ENCODE data around the gene MAOB. TPM values are rescaled to one million over a fixed set of nuclear protein-coding genes. Genes with fewer than 3 reads are reported as not detected.

MAOB gene
- total and polyA plus RNA-seq, 9 of the 15 experiments (the other 6 are each of a cell fraction or from before 2014, with no cell fraction given) = 0.05 to 0.09 TPM; not detected in 7

DNA sequence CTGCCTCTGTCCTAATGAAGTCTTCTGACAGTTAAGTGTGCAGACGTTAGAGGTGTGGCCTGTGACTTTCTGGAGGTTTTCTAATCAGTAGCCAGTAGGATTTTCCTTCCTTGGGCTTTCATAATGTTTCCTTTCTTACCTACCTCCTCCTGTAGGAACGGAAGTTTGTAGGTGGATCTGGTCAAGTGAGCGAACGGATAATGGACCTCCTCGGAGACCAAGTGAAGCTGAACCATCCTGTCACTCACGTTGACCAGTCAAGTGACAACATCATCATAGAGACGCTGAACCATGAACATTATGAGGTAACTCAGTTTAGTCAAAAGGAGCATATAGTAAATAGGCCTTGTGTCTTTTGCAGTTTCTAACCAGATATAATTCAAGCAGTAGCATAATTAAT is 151.2 kb downstream of the MAOB start:
- H3K79me2 ChIP-seq (ENCODE audit: control insufficient read depth, insufficient read depth, low read length) = no peaks in the 10 kb centered on the region
- no peak overlapping the region for H3K9ac ChIP-seq (ENCODE audit: insufficient read depth in 1 of 2, low read depth in 2 of 2, low read length in 2 of 2)
- in situ Hi-C loops (cut with MboI) (no loop called here), intact Hi-C loops (cut with micrococcal nuclease) (no loop called here)
- H4K20me1 ChIP-seq (replicated peaks; ENCODE audit: control insufficient read depth, insufficient read depth, low read length) = no peaks in the 10 kb centered on the region
- DNase-seq (ENCODE audit: extremely low read depth in 1 of 4, low spot score in 3 of 4) (no peak), FAIRE-seq (no peak), ATAC-seq (no peak)
- H3K4me1 ChIP-seq (replicated peaks in 1 of 2; ENCODE audit: control insufficient read depth in 2 of 2, insufficient read depth in 2 of 2, low read length in 2 of 2) = no peaks in the 10 kb centered on the region
- H3K4me2 ChIP-seq (ENCODE audit: insufficient read depth, low read length) = no peak overlapping the region
- H3K9me1 ChIP-seq (ENCODE audit: control insufficient read depth, insufficient read depth, low read length) = no peaks in the 10 kb centered on the region
- H3K4me3 ChIP-seq = no peak overlapping the region
- ChIA-PET CTCF (ENCODE audit: low intra/inter-chr PET ratio) (no interaction called here), POLR2A (no interaction called here)
- H2AFZ ChIP-seq (ENCODE audit: low read depth, low read length) = no peak overlapping the region
- H3K27me3 ChIP-seq (ENCODE audit: control insufficient read depth in 2 of 2, insufficient read depth in 2 of 2, low read length in 2 of 2) = no peaks in the 10 kb centered on the region
- H3K9me3 ChIP-seq (replicated peaks; ENCODE audit: control insufficient read depth, insufficient read depth, low read depth, low read length) = no peaks in the 10 kb centered on the region
- no TSS peak for BruUV-seq (replicated peaks)
- H3K27ac ChIP-seq (ENCODE audit: extremely low read depth, low read depth, low read length) = no peak overlapping the region
- WGBS (ENCODE audit: insufficient coverage, low coverage, missing lambda C conversion rate) = 5% methylated on average over 7 of the region's 7 CpGs
- no peaks in the 10 kb centered on the region for H3K36me3 ChIP-seq (ENCODE audit: control insufficient read depth, insufficient read depth, low read length)
- TF ChIP-seq, protein P1, sequence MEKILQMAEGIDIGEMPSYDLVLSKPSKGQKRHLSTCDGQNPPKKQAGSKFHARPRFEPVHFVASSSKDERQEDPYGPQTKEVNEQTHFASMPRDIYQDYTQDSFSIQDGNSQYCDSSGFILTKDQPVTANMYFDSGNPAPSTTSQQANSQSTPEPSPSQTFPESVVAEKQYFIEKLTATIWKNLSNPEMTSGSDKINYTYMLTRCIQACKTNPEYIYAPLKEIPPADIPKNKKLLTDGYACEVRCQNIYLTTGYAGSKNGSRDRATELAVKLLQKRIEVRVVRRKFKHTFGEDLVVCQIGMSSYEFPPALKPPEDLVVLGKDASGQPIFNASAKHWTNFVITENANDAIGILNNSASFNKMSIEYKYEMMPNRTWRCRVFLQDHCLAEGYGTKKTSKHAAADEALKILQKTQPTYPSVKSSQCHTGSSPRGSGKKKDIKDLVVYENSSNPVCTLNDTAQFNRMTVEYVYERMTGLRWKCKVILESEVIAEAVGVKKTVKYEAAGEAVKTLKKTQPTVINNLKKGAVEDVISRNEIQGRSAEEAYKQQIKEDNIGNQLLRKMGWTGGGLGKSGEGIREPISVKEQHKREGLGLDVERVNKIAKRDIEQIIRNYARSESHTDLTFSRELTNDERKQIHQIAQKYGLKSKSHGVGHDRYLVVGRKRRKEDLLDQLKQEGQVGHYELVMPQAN (IDR thresholded peaks at IDR 0.05; ENCODE audit: borderline replicate concordance) = no peak
- TF ChIP-seq ZBTB1 (CRISPR knock-in tag; IDR thresholded peaks at IDR 0.05; ENCODE audit: borderline replicate concordance, low read depth) (no peak), E2F3 (CRISPR knock-in tag; IDR thresholded peaks at IDR 0.05) (no peak), RUNX1 (IDR thresholded peaks at IDR 0.05; ENCODE audit: low read depth) (no peak), ELF4 (CRISPR knock-in tag; IDR thresholded peaks at IDR 0.05) (no peak), SIN3B (IDR thresholded peaks at IDR 0.05; ENCODE audit: low read depth) (no peak), FOS (IDR thresholded peaks at IDR 0.05; ENCODE audit: extremely low read depth, insufficient read length) (no peak), KAT8 (IDR thresholded peaks at IDR 0.05; ENCODE audit: low read depth) (no peak), CBX5 (IDR thresholded peaks at IDR 0.05; ENCODE audit: borderline replicate concordance, low read depth) (no peak), PRMT5 (CRISPR knock-in tag; IDR thresholded peaks at IDR 0.05) (no peak), RBM25 (IDR thresholded peaks at IDR 0.05; ENCODE audit: low read depth, low read length, severe bottlenecking) (no peak), KDM2B (CRISPR knock-in tag; IDR thresholded peaks at IDR 0.05) (no peak), SAFB (IDR thresholded peaks at IDR 0.05; ENCODE audit: borderline replicate concordance, low read depth, low read length) (no peak), RBM14 (IDR thresholded peaks at IDR 0.05; ENCODE audit: borderline replicate concordance, insufficient read depth, low read depth, low read length) (no peak)
- TF ChIP-seq, protein P2, sequence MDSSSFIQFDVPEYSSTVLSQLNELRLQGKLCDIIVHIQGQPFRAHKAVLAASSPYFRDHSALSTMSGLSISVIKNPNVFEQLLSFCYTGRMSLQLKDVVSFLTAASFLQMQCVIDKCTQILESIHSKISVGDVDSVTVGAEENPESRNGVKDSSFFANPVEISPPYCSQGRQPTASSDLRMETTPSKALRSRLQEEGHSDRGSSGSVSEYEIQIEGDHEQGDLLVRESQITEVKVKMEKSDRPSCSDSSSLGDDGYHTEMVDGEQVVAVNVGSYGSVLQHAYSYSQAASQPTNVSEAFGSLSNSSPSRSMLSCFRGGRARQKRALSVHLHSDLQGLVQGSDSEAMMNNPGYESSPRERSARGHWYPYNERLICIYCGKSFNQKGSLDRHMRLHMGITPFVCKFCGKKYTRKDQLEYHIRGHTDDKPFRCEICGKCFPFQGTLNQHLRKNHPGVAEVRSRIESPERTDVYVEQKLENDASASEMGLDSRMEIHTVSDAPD (CRISPR knock-in tag; IDR thresholded peaks at IDR 0.05) = no peak
- TF ChIP-seq, protein P3, sequence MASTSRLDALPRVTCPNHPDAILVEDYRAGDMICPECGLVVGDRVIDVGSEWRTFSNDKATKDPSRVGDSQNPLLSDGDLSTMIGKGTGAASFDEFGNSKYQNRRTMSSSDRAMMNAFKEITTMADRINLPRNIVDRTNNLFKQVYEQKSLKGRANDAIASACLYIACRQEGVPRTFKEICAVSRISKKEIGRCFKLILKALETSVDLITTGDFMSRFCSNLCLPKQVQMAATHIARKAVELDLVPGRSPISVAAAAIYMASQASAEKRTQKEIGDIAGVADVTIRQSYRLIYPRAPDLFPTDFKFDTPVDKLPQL (IDR thresholded peaks at IDR 0.05; ENCODE audit: extremely low read depth, insufficient read length) = no peak
- TF ChIP-seq, protein P4, sequence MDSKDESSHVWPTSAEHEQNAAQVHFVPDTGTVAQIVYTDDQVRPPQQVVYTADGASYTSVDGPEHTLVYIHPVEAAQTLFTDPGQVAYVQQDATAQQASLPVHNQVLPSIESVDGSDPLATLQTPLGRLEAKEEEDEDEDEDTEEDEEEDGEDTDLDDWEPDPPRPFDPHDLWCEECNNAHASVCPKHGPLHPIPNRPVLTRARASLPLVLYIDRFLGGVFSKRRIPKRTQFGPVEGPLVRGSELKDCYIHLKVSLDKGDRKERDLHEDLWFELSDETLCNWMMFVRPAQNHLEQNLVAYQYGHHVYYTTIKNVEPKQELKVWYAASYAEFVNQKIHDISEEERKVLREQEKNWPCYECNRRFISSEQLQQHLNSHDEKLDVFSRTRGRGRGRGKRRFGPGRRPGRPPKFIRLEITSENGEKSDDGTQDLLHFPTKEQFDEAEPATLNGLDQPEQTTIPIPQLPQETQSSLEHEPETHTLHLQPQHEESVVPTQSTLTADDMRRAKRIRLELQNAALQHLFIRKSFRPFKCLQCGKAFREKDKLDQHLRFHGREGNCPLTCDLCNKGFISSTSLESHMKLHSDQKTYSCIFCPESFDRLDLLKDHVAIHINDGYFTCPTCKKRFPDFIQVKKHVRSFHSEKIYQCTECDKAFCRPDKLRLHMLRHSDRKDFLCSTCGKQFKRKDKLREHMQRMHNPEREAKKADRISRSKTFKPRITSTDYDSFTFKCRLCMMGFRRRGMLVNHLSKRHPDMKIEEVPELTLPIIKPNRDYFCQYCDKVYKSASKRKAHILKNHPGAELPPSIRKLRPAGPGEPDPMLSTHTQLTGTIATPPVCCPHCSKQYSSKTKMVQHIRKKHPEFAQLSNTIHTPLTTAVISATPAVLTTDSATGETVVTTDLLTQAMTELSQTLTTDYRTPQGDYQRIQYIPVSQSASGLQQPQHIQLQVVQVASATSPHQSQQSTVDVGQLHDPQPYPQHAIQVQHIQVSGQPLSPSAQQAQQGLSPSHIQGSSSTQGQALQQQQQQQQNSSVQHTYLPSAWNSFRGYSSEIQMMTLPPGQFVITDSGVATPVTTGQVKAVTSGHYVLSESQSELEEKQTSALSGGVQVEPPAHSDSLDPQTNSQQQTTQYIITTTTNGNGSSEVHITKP (IDR thresholded peaks at IDR 0.05; ENCODE audit: partially characterized antibody) = no peak

Data from K562 (cell line).